NB4 (cell line): ENCODE data around the gene DGLUCY.

Source experiments
- CTCF ChIP-seq: IDR thresholded peaks from one replicate; pipeline ENCODE4 v1.5.1; 2012; ENCODE audit warnings: low read depth, low read length
- MAX ChIP-seq: IDR thresholded peaks from 2 replicates; pipeline ENCODE4 v1.6.1; 2011; ENCODE audit warnings: low read depth, low read length
- MYC ChIP-seq: IDR thresholded peaks from 2 replicates; pipeline ENCODE4 v1.6.1; 2011; ENCODE audit warnings: low read depth, low read length
- POLR2A ChIP-seq: IDR thresholded peaks from 2 replicates; pipeline ENCODE4 v1.6.1; 2011; ENCODE audit warnings: mild to moderate bottlenecking; ENCODE audit not compliant: insufficient read length; ENCODE audit errors: extremely low read depth

DNA sequence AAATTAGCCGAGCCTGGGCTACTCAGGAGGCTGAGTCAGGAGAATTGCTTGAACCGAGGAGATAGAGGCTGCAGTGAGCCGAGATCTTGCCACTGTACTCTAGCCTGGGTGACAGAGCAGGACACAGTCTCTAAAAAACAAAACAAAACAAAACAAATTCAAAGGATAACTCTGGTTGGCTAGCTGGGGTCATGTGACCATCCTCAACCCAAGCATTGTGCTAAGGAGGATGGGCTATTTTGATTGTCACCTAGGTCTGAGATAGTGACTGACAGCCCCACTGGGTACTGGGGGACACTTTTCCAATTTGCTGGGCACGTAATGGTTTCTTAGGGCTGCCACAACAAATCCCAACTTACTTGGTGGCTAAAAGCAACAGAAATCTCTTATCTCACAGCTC is 11.9 kb downstream of the DGLUCY start:
- TF ChIP-seq POLR2A (no peak), CTCF (no peak), MYC (no peak), MAX (no peak)
